Lower lobe of right lung (tissue), 2 donors: ENCODE results near the gene PAMR1. TPM values are rescaled to one million over a fixed set of nuclear protein-coding genes. Genes with fewer than 3 reads are reported as not detected.

Experiments
- ATAC-seq, 2 donors: fragments of 200-7000 bp; cut with Tn5 transposase; one replicate each; pipeline ENCODE4 v1.9.1; 2020 to 2022; ENCODE audit warnings: mild to moderate bottlenecking in 2 of 2, moderate library complexity in 2 of 2
- DNase-seq: peaks from one replicate; pipeline ENCODE4 v3.0.0-alpha.2; 2020
- H3K27ac ChIP-seq: fragments of 200-600 bp; one replicate; pipeline ENCODE4 v1.8.0; 2022
- H3K27me3 ChIP-seq: fragments of 200-600 bp; one replicate; pipeline ENCODE4 v1.8.0; 2022; ENCODE audit warnings: low read depth
- H3K36me3 ChIP-seq: fragments of 200-600 bp; one replicate; pipeline ENCODE4 v1.8.0; 2022; ENCODE audit warnings: mild to moderate bottlenecking
- H3K4me1 ChIP-seq: fragments of 200-600 bp; one replicate; pipeline ENCODE4 v1.8.0; 2022
- H3K4me3 ChIP-seq: fragments of 200-600 bp; one replicate; pipeline ENCODE4 v1.8.0; 2022; ENCODE audit warnings: mild to moderate bottlenecking
- H3K9me3 ChIP-seq: fragments of 200-600 bp; one replicate; pipeline ENCODE4 v1.8.0; 2022
- CTCF ChIP-seq: fragments of 200-600 bp; IDR thresholded peaks from one replicate; pipeline ENCODE4 v1.8.0; 2022; ENCODE audit warnings: antibody characterized with exemption, mild to moderate bottlenecking
- intact Hi-C: fragments of 100-400 bp; cut with DNase I; formaldehyde crosslinking; loops from one replicate; pipeline ENCODE4 v1.11.0; 2022
- total RNA-seq: library from RNA; stranded (reverse); fragmentation: NEBNext Ultra II Directional; extraction: Animal tissue kit (Norgen Biotek cat#: 25700); gene quantifications from one replicate; pipeline ENCODE4 v1.2.1, GENCODE V29; 2021
- donor health status: DM: no; HTN: yes; CAD: no; lungs with severe emphysema.

PAMR1 gene
- total RNA-seq, 1 donor from 2014 or later = 5.6 TPM

- H3K27ac ChIP-seq = no peak overlapping the region
- DNase-seq (no peak), ATAC-seq (no peak)
- no peaks in the 10 kb centered on the region for H3K4me1 ChIP-seq
- intact Hi-C loops = no loop called here
- no peak for TF ChIP-seq CTCF
- no peaks in the 10 kb centered on the region for H3K27me3 ChIP-seq
- no peaks in the 10 kb centered on the region for H3K9me3 ChIP-seq
- no peak overlapping the region for H3K4me3 ChIP-seq
- no peaks in the 10 kb centered on the region for H3K36me3 ChIP-seq
Observed at GRCh38 chr11:35554491-35555437, 29.3 kb upstream of the PAMR1 start.

- no peak overlapping the region for H3K4me3 ChIP-seq
Observed at GRCh38 chr11:35553831-35554230, 28.4 kb upstream of the PAMR1 start.

GRCh38 chr11:35553021-35553420 lies 27.6 kb upstream of the PAMR1 start:
- H3K9me3 ChIP-seq = no peaks in the 10 kb centered on the region
- no peaks in the 10 kb centered on the region for H3K36me3 ChIP-seq
- H3K27me3 ChIP-seq = no peaks in the 10 kb centered on the region
- TF ChIP-seq CTCF = no peak
- no peak for ATAC-seq
- DNase-seq = no peak
- H3K27ac ChIP-seq = no peak overlapping the region
- H3K4me3 ChIP-seq = no peak overlapping the region
- intact Hi-C loops = no loop called here
- H3K4me1 ChIP-seq = no peaks in the 10 kb centered on the region

More at GRCh38 chr11:35553831-35554230, 28.4 kb upstream of the PAMR1 start:
- no peak for DNase-seq
- no peaks in the 10 kb centered on the region for H3K9me3 ChIP-seq
- H3K27me3 ChIP-seq = no peaks in the 10 kb centered on the region
- intact Hi-C loops = no loop called here
- no peak for TF ChIP-seq CTCF
- no peaks in the 10 kb centered on the region for H3K36me3 ChIP-seq
- ATAC-seq = no peak
- no peaks in the 10 kb centered on the region for H3K4me1 ChIP-seq
- H3K27ac ChIP-seq = no peak overlapping the region

- DNase-seq = no peak
- no peak for TF ChIP-seq CTCF
- Histone ChIP-seq H3K27ac (no peak overlapping the region), H3K27me3 (no peaks in the 10 kb centered on the region), H3K36me3 (no peaks in the 10 kb centered on the region), H3K4me3 (no peak overlapping the region), H3K9me3 (no peaks in the 10 kb centered on the region), H3K4me1 (no peaks in the 10 kb centered on the region)
- intact Hi-C loops = no loop called here
- no peak for ATAC-seq
Observed at GRCh38 chr11:35552616-35553015, 27.2 kb upstream of the PAMR1 start.

- no peak overlapping the region for H3K4me3 ChIP-seq
- H3K4me1 ChIP-seq = no peaks in the 10 kb centered on the region
- intact Hi-C loops = no loop called here
- no peaks in the 10 kb centered on the region for H3K9me3 ChIP-seq
- ATAC-seq = no peak
- no peaks in the 10 kb centered on the region for H3K36me3 ChIP-seq
- DNase-seq = no peak
- TF ChIP-seq CTCF = no peak
- H3K27ac ChIP-seq = no peak overlapping the region
- H3K27me3 ChIP-seq = no peaks in the 10 kb centered on the region
Observed at GRCh38 chr11:35550374-35551036, 25.1 kb upstream of the PAMR1 start.
